DOHH2 (cell line): ENCODE results near the gene PLPP3.
A peak's percentile ranks its signal among the peaks of the same experiment; 100 is the strongest.

ENCODE experiments used
- H3F3A ChIP-seq: fragments of 200-600 bp; sonication (generic), shearing (Covaris generic); 2 replicates; pipeline ENCODE4 v1.6.0; 2016; ENCODE audit warnings: antibody characterized with exemption, mild to moderate bottlenecking; ENCODE audit not compliant: control insufficient read depth, insufficient read depth
- H3K27ac ChIP-seq: fragments of 200-600 bp; sonication (generic); 2 replicates; pipeline ENCODE4 v1.5.1; 2014; ENCODE audit warnings: low read depth, mild to moderate bottlenecking, low read length, moderate library complexity
- H3K27me3 ChIP-seq: fragments of 200-600 bp; sonication (generic); 2 replicates; pipeline ENCODE4 v1.6.1; 2014; ENCODE audit warnings: mild to moderate bottlenecking, low read length, mixed read lengths; ENCODE audit not compliant: control insufficient read depth
- H3K36me3 ChIP-seq: fragments of 200-600 bp; sonication (generic); 2 replicates; pipeline ENCODE4 v1.6.1; 2014; ENCODE audit warnings: mild to moderate bottlenecking, low read length, moderate library complexity, mixed read lengths; ENCODE audit not compliant: control insufficient read depth
- H3K4me1 ChIP-seq: fragments of 200-600 bp; sonication (generic); 2 replicates; pipeline ENCODE4 v1.6.1; 2014; ENCODE audit warnings: mild to moderate bottlenecking, low read length, mixed read lengths; ENCODE audit not compliant: control insufficient read depth
- H3K4me2 ChIP-seq: fragments of 200-600 bp; sonication (generic); 2 replicates; pipeline ENCODE4 v1.6.0; 2014; ENCODE audit warnings: mild to moderate bottlenecking, low read length, moderate library complexity
- H3K4me3 ChIP-seq: fragments of 200-600 bp; sonication (generic); 2 replicates; pipeline ENCODE4 v1.5.1; 2014; ENCODE audit warnings: mild to moderate bottlenecking, low read length, mixed read lengths
- H3K79me2 ChIP-seq: fragments of 200-600 bp; sonication (generic); 2 replicates; pipeline ENCODE4 v1.6.1; 2014; ENCODE audit warnings: mild to moderate bottlenecking, low read length, mixed read lengths; ENCODE audit not compliant: control insufficient read depth
- H3K9me2 ChIP-seq: fragments of 200-600 bp; sonication (generic); replicated peaks from 2 replicates; pipeline ENCODE4 v1.6.1; 2014; ENCODE audit warnings: mild to moderate bottlenecking, low read length, mixed read lengths; ENCODE audit not compliant: control insufficient read depth
- H3K9me3 ChIP-seq: fragments of 200-600 bp; sonication (generic); 2 replicates; pipeline ENCODE4 v1.6.1; 2014; ENCODE audit warnings: antibody characterized with exemption, low read length, mixed read lengths; ENCODE audit not compliant: control insufficient read depth, insufficient read depth
- H4K20me1 ChIP-seq: fragments of 200-600 bp; sonication (generic); 2 replicates; pipeline ENCODE4 v1.6.0; 2014; ENCODE audit warnings: low read depth, mild to moderate bottlenecking, antibody characterized with exemption, low read length, moderate library complexity; ENCODE audit not compliant: control insufficient read depth, insufficient read depth
- CTCF ChIP-seq: fragments of 200-600 bp; sonication (generic); IDR thresholded peaks from one replicate; pipeline ENCODE4 v1.5.1; 2014; ENCODE audit warnings: antibody characterized with exemption, mild to moderate bottlenecking, low read depth, low read length; ENCODE audit not compliant: poor library complexity, severe bottlenecking
- EZH2phosphoT487 ChIP-seq: fragments of 200-600 bp; sonication (generic); IDR thresholded peaks from 2 replicates; pipeline ENCODE4 v1.6.1; 2017; ENCODE audit warnings: borderline replicate concordance, mild to moderate bottlenecking, antibody characterized with exemption, low read length, moderate library complexity, mixed read lengths

Gene PLPP3

GRCh38 chr1:56578963-56579875 is at the start of gene PLPP3:
Gene PLPP3 (minus strand): TSS chr1:56579563. CDS start chr1:56579016, 547 bp downstream.
- no peaks in the 10 kb centered on the region for H3K9me2 ChIP-seq
- H3K4me2 ChIP-seq = peak within 1 kb of the TSS; percentile 70
- TF ChIP-seq EZH2phosphoT487 (no peak; the same call in 1 of the 2 replicates), CTCF (peak; percentile 17)
- no peaks in the 10 kb centered on the region for H3K9me3 ChIP-seq
- H3K36me3 ChIP-seq = no peaks in the 10 kb centered on the region
- peaks cover 26% of the 10 kb centered on the region for H3K27me3 ChIP-seq
- peaks cover 26% of the 10 kb centered on the region for H3K4me1 ChIP-seq
- H3K4me3 ChIP-seq = peak within 1 kb of the TSS; percentile 73
- no peaks in the 10 kb centered on the region for H3F3A ChIP-seq
- no peaks in the 10 kb centered on the region for H4K20me1 ChIP-seq
- no peaks in the 10 kb centered on the region for H3K79me2 ChIP-seq
- no peak within 1 kb of the TSS for H3K27ac ChIP-seq

- H3K36me3 ChIP-seq = no peaks in the 10 kb centered on the region
- no peaks in the 10 kb centered on the region for H3F3A ChIP-seq
- 0 out of 2 replicates have a peak, but pooled peaks cover 3% of the 10 kb centered on the region for H3K27me3 ChIP-seq
- no peaks in the 10 kb centered on the region for H3K4me1 ChIP-seq
- H3K9me3 ChIP-seq = no peaks in the 10 kb centered on the region
- H4K20me1 ChIP-seq = no peaks in the 10 kb centered on the region
- no peak overlapping the region for H3K27ac ChIP-seq
- H3K9me2 ChIP-seq = no peaks in the 10 kb centered on the region
- H3K4me3 ChIP-seq = no peak overlapping the region
- TF ChIP-seq CTCF (no peak), EZH2phosphoT487 (no peak)
- H3K4me2 ChIP-seq = no peak overlapping the region
- H3K79me2 ChIP-seq = no peaks in the 10 kb centered on the region
Observed at GRCh38 chr1:56627636-56628039, 48.3 kb upstream of the PLPP3 start.

- H3K9me3 ChIP-seq = no peaks in the 10 kb centered on the region
- no peaks in the 10 kb centered on the region for H3K79me2 ChIP-seq
- no peaks in the 10 kb centered on the region for H3F3A ChIP-seq
- H4K20me1 ChIP-seq = no peaks in the 10 kb centered on the region
- H3K9me2 ChIP-seq = no peaks in the 10 kb centered on the region
- H3K27ac ChIP-seq = no peak overlapping the region
- no peaks in the 10 kb centered on the region for H3K36me3 ChIP-seq
- H3K4me2 ChIP-seq = no peak overlapping the region
- 0 out of 2 replicates have a peak, but pooled peaks cover 3% of the 10 kb centered on the region for H3K27me3 ChIP-seq
- TF ChIP-seq EZH2phosphoT487 = no peak
- TF ChIP-seq CTCF = no peak
- no peak overlapping the region for H3K4me3 ChIP-seq
- H3K4me1 ChIP-seq = no peaks in the 10 kb centered on the region
Observed at GRCh38 chr1:56627019-56627635, 47.8 kb upstream of the PLPP3 start.
